Endothelial cell of umbilical vein (primary cell): ENCODE data around the gene TLR4. TPM values are rescaled to one million over a fixed set of nuclear protein-coding genes. Genes with fewer than 3 reads are reported as not detected.

Source experiments
- BruUV-seq: library from RNA; stranded (reverse); fragments of 400-500 nt; replicated peaks from 2 replicates; lab custom pipeline; 2021; lab: Mats Ljungman, UMichigan
- CTCF ChIA-PET: fragments of 300-600, 350-600 bp; sonication (Branson Sonifier 250); formaldehyde crosslinking; loops from one replicate; lab custom pipeline; 2021; ENCODE audit warnings: antibody characterized with exemption, inconsistent platforms; lab: Charles Lee
- POLR2A ChIA-PET: fragments of 300-600, 350-600 bp; sonication (Branson Sonifier 250); formaldehyde crosslinking; loops from one replicate; lab custom pipeline; 2021; ENCODE audit warnings: antibody characterized with exemption, inconsistent platforms; lab: Charles Lee
- DNase-seq: peaks from one replicate; pipeline ENCODE4 v3.0.0-alpha.2; 2011; ENCODE audit warnings: low read depth, low spot score
- FAIRE-seq: peaks from 2 replicates; lab custom pipeline; 2011; peaks lifted over from hg19 to GRCh38; lab: Jason Lieb, UNC
- H2AFZ ChIP-seq: 2 replicates; pipeline ENCODE4 v1.6.0; 2012; ENCODE audit warnings: low read depth, low read length, control low read depth, inconsistent platforms
- H3K27ac ChIP-seq: 2 replicates; pipeline ENCODE4 v1.5.1; 2011; ENCODE audit warnings: low read depth, mild to moderate bottlenecking, control low read depth, low read length, moderate library complexity; ENCODE audit not compliant: insufficient read depth
- H3K27me3 ChIP-seq, 2 experiments: 2 replicates each; pipeline versions ENCODE4 v1.6.0 to v1.6.1; 2011; ENCODE audit warnings: low read length in 2 of 2, mixed read lengths in 1 of 2; ENCODE audit not compliant: control insufficient read depth in 2 of 2, insufficient read depth in 2 of 2
- H3K36me3 ChIP-seq, 2 experiments: 2 replicates in 1 of 2; 3 replicates in 1 of 2; pipeline ENCODE4 v1.5.1; 2011; ENCODE audit warnings: low read length in 2 of 2, mild to moderate bottlenecking in 1 of 2, moderate library complexity in 1 of 2; ENCODE audit not compliant: control insufficient read depth in 2 of 2, insufficient read depth in 2 of 2; ENCODE audit errors: extremely low read depth in 1 of 2
- H3K4me1 ChIP-seq: 3 replicates; pipeline ENCODE4 v1.5.1; 2011; ENCODE audit warnings: mild to moderate bottlenecking, low read length; ENCODE audit not compliant: control insufficient read depth, insufficient read depth; ENCODE audit errors: extremely low read depth
- H3K4me2 ChIP-seq: 2 replicates; pipeline ENCODE4 v1.6.1; 2011; ENCODE audit warnings: low read length, control low read depth, mixed read lengths; ENCODE audit not compliant: insufficient read depth
- H3K4me3 ChIP-seq, 3 experiments: fragments of 200-600 bp in 1 of 3; sonication (generic), shearing (Covaris generic) in 1 of 3; replicated peaks in 1 of 3; 2 replicates each; pipeline ENCODE4 v1.5.1; 2011 to 2016; ENCODE audit warnings: control low read depth in 3 of 3, low read length in 3 of 3, mild to moderate bottlenecking in 2 of 3, inconsistent platforms in 1 of 3, low read depth in 1 of 3, moderate library complexity in 1 of 3; ENCODE audit not compliant: insufficient read depth in 1 of 3
- H3K79me2 ChIP-seq: 2 replicates; pipeline ENCODE4 v1.6.0; 2012; ENCODE audit warnings: low read length, inconsistent platforms; ENCODE audit not compliant: control insufficient read depth, insufficient read depth
- H3K9ac ChIP-seq: replicated peaks from 2 replicates; pipeline ENCODE3; 2011; ENCODE audit warnings: low read length, control low read depth; ENCODE audit not compliant: insufficient read depth; ENCODE audit errors: extremely low read depth
- H3K9me1 ChIP-seq: replicated peaks from 3 replicates; pipeline ENCODE4 v1.6.0; 2011; ENCODE audit warnings: mild to moderate bottlenecking, low read length; ENCODE audit not compliant: control insufficient read depth, insufficient read depth; ENCODE audit errors: extremely low read depth
- H3K9me3 ChIP-seq: replicated peaks from 2 replicates; pipeline ENCODE4 v1.5.1; 2012; ENCODE audit warnings: low read length, inconsistent platforms; ENCODE audit not compliant: control insufficient read depth, insufficient read depth
- H4K20me1 ChIP-seq: replicated peaks from 2 replicates; pipeline ENCODE3; 2011; ENCODE audit warnings: mild to moderate bottlenecking, low read length; ENCODE audit not compliant: control insufficient read depth, insufficient read depth; ENCODE audit errors: extremely low read depth
- CTCF ChIP-seq, 2 donors: IDR thresholded peaks; 1 replicate in 1 of 2; 2 replicates in 1 of 2; pipeline ENCODE4 v1.5.1; 2011; ENCODE audit warnings: low read length in 2 of 2, mild to moderate bottlenecking in 2 of 2, moderate library complexity in 2 of 2, control low read depth in 1 of 2, inconsistent platforms in 1 of 2, low read depth in 1 of 2; ENCODE audit not compliant: insufficient read depth in 1 of 2; ENCODE audit errors: extremely low read depth in 1 of 2
- EZH2 ChIP-seq: IDR thresholded peaks from 2 replicates; pipeline ENCODE4 v1.6.1; 2012; ENCODE audit warnings: borderline replicate concordance, low read depth, mild to moderate bottlenecking, moderate library complexity, low read length, inconsistent platforms; ENCODE audit not compliant: severe bottlenecking
- FOS ChIP-seq: IDR thresholded peaks from 2 replicates; pipeline ENCODE4 v1.6.1; 2011; ENCODE audit warnings: mild to moderate bottlenecking, low read length, moderate library complexity, borderline replicate concordance; ENCODE audit not compliant: insufficient read depth
- GATA2 ChIP-seq: IDR thresholded peaks from 2 replicates; pipeline ENCODE4 v1.7.0; 2011; ENCODE audit warnings: low read depth, mild to moderate bottlenecking, moderate library complexity, mixed read lengths, low read length; ENCODE audit not compliant: insufficient read length, insufficient read depth
- JUN ChIP-seq: IDR thresholded peaks from 2 replicates; pipeline ENCODE4 v1.6.1; 2011; ENCODE audit warnings: borderline replicate concordance, low read depth; ENCODE audit not compliant: insufficient read length, insufficient read depth
- MAX ChIP-seq: IDR thresholded peaks from 2 replicates; pipeline ENCODE4 v1.6.1; 2011; ENCODE audit not compliant: insufficient read depth, insufficient read length
- MYC ChIP-seq: IDR thresholded peaks from one replicate; pipeline ENCODE4 v1.6.1; 2011; ENCODE audit warnings: mild to moderate bottlenecking, low read depth, low read length
- POLR2A ChIP-seq: IDR thresholded peaks from 2 replicates; pipeline ENCODE4 v1.6.1; 2012; ENCODE audit warnings: low read depth, mild to moderate bottlenecking, control low read depth, low read length
- POLR2AphosphoS5 ChIP-seq: IDR thresholded peaks from 2 replicates; pipeline ENCODE4 v1.6.1; 2012; ENCODE audit warnings: low read depth, mild to moderate bottlenecking, control low read depth, low read length, moderate library complexity; ENCODE audit not compliant: insufficient read depth
- dilution Hi-C: fragments of 300-500 bp; cut with MboI; formaldehyde crosslinking; loops from one replicate; pipeline ENCODE4 v1.15.0; 2019; ENCODE audit warnings: low sequenced_read_pairs; ENCODE audit not compliant: extremely low pct_ligation_motif_present
- intact Hi-C: fragments of 100-400 bp; cut with micrococcal nuclease; formaldehyde crosslinking; loops from one replicate; pipeline ENCODE4 v1.10.0; 2022
- polyA plus RNA-seq, 4 experiments: library from polyadenylated mRNA; depleted of rRNA in 3 of 4; stranded (reverse) in 3 of 4; unstranded in 1 of 4; fragments of >200 nt; gene quantifications; 2 replicates each; pipeline versions ENCODE4 v1.2.1 to v1.2.3, GENCODE V29; 2011 to 2012; ENCODE audit warnings: missing spikeins in 1 of 4
- total RNA-seq: library from RNA; stranded (reverse); gene quantifications from 2 replicates; pipeline ENCODE4 v1.2.3, GENCODE V29; 2021

Gene TLR4
- total and polyA plus RNA-seq, 2 donors (not counting 3 experiments of a cell fraction or from before 2014, with no cell fraction given) = 18.2 to 38.6 TPM

- H3K4me2 ChIP-seq = no peak overlapping the region
- H3K9me3 ChIP-seq = no peaks in the 10 kb centered on the region
- no peak overlapping the region for H3K4me3 ChIP-seq
- CTCF ChIA-PET = interaction anchor here (0.8 to 1.4 kb wide), 2 partner anchors 9 to 112 kb away, joined by 4 read pairs; no protein-coding TSS in a partner anchor
- intact Hi-C loops = no loop called here
- H2AFZ ChIP-seq = no peak overlapping the region
- H3K9ac ChIP-seq = no peak overlapping the region
- H3K79me2 ChIP-seq = no peaks in the 10 kb centered on the region
- dilution Hi-C loops = no loop called here
- no peaks in the 10 kb centered on the region for H3K9me1 ChIP-seq
- FAIRE-seq (no peak), DNase-seq (no peak)
- TF ChIP-seq GATA2 (no peak), CTCF (IDR thresholded peaks at IDR 0.05; ENCODE audit: extremely low read depth in 1 of 2, insufficient read depth in 1 of 2, low read depth in 1 of 2, low read length in 2 of 2) (no peak), EZH2 (no peak), MYC (no peak)
- no peaks in the 10 kb centered on the region for H3K4me1 ChIP-seq
- H3K27ac ChIP-seq = no peak overlapping the region
- no TSS peak for BruUV-seq
- POLR2A ChIA-PET = no interaction called here
- no peaks in the 10 kb centered on the region for H4K20me1 ChIP-seq
- peaks cover 3% of the 10 kb centered on the region in 2 experiments for H3K27me3 ChIP-seq
- no peaks in the 10 kb centered on the region for H3K36me3 ChIP-seq
Observed at GRCh38 chr9:117656002-117656401, 48.2 kb upstream of the TLR4 start.

- dilution Hi-C loops = no loop called here
- FAIRE-seq = no peak
- TF ChIP-seq POLR2A = no peak
- no peak for TF ChIP-seq FOS
- TF ChIP-seq GATA2 = no peak
- TF ChIP-seq POLR2AphosphoS5 = no peak
- TF ChIP-seq EZH2 = no peak
- TF ChIP-seq MAX = no peak
- no peak for TF ChIP-seq JUN
- no peak for TF ChIP-seq MYC
- TF ChIP-seq CTCF (IDR thresholded peaks at IDR 0.05; ENCODE audit: extremely low read depth in 1 of 2, insufficient read depth in 1 of 2, low read depth in 1 of 2, low read length in 2 of 2) = no peak
Observed at GRCh38 chr9:117662651-117663050, 41.6 kb upstream of the TLR4 start.

More at GRCh38 chr9:117662651-117663050, 41.6 kb upstream of the TLR4 start:
- intact Hi-C loops = no loop called here
- no peaks in the 10 kb centered on the region for H3K4me1 ChIP-seq
- H3K9me1 ChIP-seq = no peaks in the 10 kb centered on the region
- CTCF ChIA-PET = interaction anchor here (0.7 to 1.4 kb wide), 2 partner anchors 15 kb away, joined by 3 to 6 read pairs; no protein-coding TSS in a partner anchor
- no peak overlapping the region for H3K4me3 ChIP-seq
- H3K36me3 ChIP-seq = no peaks in the 10 kb centered on the region
- no peaks in the 10 kb centered on the region for H3K9me3 ChIP-seq
- H3K9ac ChIP-seq = no peak overlapping the region
- no peaks in the 10 kb centered on the region for H3K27me3 ChIP-seq
- DNase-seq = no peak
- H2AFZ ChIP-seq = no peak overlapping the region
- H4K20me1 ChIP-seq = no peaks in the 10 kb centered on the region
- BruUV-seq = no TSS peak
- H3K4me2 ChIP-seq = no peak overlapping the region
- no peaks in the 10 kb centered on the region for H3K79me2 ChIP-seq
- H3K27ac ChIP-seq = no peak overlapping the region
- POLR2A ChIA-PET = no interaction called here
